WERI-Rb-1 (cell line): ENCODE results near the gene SPPL2B.

Source experiments
- DNase-seq: peaks from one replicate; pipeline ENCODE4 v3.0.0-alpha.2; 2020
- H3K27ac ChIP-seq: fragments of 250-450 bp; sonication (Bioruptor Pico); 2 replicates; pipeline ENCODE4 v1.5.1; 2020; ENCODE audit warnings: mild to moderate bottlenecking, moderate library complexity
- H3K27me3 ChIP-seq: fragments of 250-450 bp; sonication (Bioruptor Pico); 2 replicates; pipeline ENCODE4 v1.5.1; 2021; ENCODE audit warnings: mild to moderate bottlenecking, low read depth, moderate library complexity; ENCODE audit not compliant: insufficient read depth, severe bottlenecking
- H3K36me3 ChIP-seq: fragments of 250-450 bp; sonication (Bioruptor Pico); 2 replicates; pipeline ENCODE4 v1.5.1; 2020; ENCODE audit warnings: mild to moderate bottlenecking, moderate library complexity
- H3K4me3 ChIP-seq: 2 replicates; pipeline ENCODE4 v1.5.1; 2011; ENCODE audit warnings: low read depth, mild to moderate bottlenecking, control low read depth, low read length
- H3K9me3 ChIP-seq: fragments of 250-450 bp; sonication (Bioruptor Pico); 2 replicates; pipeline ENCODE4 v1.5.1; 2021; ENCODE audit warnings: mild to moderate bottlenecking, moderate library complexity; ENCODE audit not compliant: severe bottlenecking
- CTCF ChIP-seq: IDR thresholded peaks from 2 replicates; pipeline ENCODE4 v1.5.1; 2011; ENCODE audit warnings: low read depth, mild to moderate bottlenecking, control low read depth, inconsistent platforms, low read length

SPPL2B gene

GRCh38 chr19:2398735-2399305 is 70.3 kb downstream of the SPPL2B start:
- no peaks in the 10 kb centered on the region for H3K36me3 ChIP-seq
- H3K27me3 ChIP-seq, result no peaks in the 10 kb centered on the region
- no peak for DNase-seq
- H3K9me3 ChIP-seq, result peaks cover 3% of the 10 kb centered on the region
- H3K4me3 ChIP-seq, result no peak overlapping the region
- H3K27ac ChIP-seq, result no peak overlapping the region
- no peak for TF ChIP-seq CTCF

- no peak for TF ChIP-seq CTCF
- Histone ChIP-seq H3K27me3 (no peaks in the 10 kb centered on the region), H3K9me3 (no peaks in the 10 kb centered on the region), H3K4me3 (no peak overlapping the region), H3K36me3 (no peaks in the 10 kb centered on the region), H3K27ac (no peak overlapping the region)
- DNase-seq, result no peak
These were observed 71.1 kb downstream of the SPPL2B start for GRCh38 chr19:2399582-2399981.
